NCI-H128 (cell line): ENCODE results near the gene TBXT.
"Not testable (repeated sequence)": the region's sequence is repeated elsewhere in the genome, so short reads cannot be mapped to it uniquely, and the experiment has no call there.

Source experiments
- DNase-seq: peaks from one replicate; lab custom pipeline; 2025; ENCODE audit not compliant: unreplicated experiment; lab: John Stamatoyannopoulos, UW

The TBXT gene, protein sequence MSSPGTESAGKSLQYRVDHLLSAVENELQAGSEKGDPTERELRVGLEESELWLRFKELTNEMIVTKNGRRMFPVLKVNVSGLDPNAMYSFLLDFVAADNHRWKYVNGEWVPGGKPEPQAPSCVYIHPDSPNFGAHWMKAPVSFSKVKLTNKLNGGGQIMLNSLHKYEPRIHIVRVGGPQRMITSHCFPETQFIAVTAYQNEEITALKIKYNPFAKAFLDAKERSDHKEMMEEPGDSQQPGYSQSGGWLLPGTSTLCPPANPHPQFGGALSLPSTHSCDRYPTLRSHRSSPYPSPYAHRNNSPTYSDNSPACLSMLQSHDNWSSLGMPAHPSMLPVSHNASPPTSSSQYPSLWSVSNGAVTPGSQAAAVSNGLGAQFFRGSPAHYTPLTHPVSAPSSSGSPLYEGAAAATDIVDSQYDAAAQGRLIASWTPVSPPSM

GRCh38 chr6:166167801-166168615, at the start of gene TBXT:
TBXT (minus strand) TSS chr6:166167851; CDS start chr6:166167591, 260 bp downstream.
- DNase-seq: peak; percentile 18

DNA sequence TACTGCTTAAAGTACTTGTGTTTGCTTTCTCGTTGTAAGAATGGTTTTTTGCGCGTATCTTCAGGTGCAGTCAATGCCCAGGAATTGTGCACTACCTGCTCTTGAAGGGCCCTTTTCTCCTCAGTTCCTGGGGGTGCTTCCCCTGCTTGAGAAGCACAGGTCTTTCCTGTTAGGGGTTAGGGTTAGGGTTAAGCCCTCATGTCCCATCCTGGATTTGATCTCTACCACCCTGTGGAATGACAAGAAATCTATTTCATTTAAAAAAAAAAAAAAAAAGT, 39.6 kb upstream of the TBXT start:
- DNase-seq: no peak

DNA sequence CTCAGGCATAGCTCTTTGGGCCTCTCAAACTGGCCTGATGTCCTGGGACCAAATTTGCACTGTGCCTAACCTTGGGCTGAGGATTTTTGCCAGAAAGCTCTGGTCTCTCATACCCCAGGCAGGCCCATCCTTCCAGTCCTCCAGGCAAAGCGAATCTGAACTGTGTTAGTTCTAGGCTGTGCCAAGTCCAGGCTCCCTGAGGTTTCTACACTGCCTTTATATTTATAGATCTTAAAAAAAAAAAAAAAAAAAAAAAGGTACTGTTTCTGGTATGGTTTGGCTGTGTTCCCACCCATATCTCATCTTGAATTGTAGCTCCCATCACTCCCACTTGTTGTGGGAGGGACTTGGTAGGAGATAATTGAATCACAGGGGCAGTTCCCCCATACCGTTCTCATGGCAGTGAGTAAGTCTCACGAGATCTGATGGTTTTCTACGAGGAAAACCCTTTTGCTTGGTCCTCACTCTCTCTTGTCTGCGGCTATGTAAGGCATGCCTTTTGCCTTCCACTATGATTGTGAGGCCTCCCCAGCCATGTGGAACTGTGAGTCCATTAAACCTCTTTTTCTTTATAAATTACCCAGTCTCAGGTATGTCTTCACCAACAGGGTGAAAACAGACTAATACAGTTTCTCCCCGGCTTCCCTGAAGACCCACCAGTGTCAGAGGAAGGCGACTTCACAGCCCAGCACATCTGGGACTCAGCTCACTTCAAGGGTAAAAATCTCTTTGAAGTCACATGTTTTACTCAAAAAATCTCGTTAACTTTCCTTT, 39.0 kb upstream of the TBXT start:
- DNase-seq: no peak

DNA sequence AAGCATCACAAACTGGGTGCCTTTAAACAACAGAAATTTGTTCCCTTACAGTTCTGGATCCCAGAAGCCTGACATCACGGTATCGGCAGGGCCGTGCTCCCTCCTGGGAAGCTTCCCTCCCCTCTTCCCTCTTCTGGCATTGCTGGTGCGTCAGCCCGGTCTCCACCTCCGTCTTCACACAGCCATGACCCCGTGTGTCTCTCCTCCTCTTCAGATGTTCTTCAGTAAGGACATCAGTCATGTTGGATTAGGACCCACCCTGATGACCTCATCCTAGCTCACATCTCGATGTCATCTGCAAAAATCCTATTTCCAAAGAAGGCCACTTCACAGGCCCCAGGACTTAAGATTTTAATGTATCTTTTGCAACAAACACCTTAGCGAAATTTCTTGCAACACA, 38.4 kb upstream of the TBXT start:
- DNase-seq: no peak

GRCh38 chr6:166204852-166205650, 37.4 kb upstream of the TBXT start:
- DNase-seq: no peak

DNA sequence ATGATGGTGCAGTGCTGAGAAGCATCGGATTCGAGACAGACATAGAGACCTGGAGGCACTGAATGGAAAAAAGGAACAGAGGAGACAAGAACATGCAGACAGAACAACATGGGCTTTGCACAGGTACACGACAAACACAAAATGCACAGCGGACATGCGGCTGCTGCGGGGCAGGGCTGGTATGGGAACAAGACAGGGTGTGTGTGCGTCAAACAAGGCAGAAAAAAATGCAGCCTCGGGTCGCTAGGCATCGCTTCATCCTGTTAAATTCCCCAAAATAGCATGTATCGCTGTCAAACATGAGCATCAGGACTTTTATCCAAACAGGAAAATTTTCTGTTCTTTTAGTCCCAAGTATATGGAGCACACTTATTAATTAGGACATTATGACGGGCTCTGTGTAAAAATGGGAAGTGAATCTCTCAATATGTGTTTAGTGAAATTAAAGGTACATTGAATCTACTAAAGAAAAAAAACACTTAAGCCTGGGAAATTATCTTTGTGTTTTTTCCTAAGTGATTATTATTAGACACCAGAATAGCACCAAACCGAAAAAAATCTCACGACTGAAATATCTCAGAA, 36.1 kb upstream of the TBXT start:
- DNase-seq: no peak

GRCh38 chr6:166203003-166203640, 35.5 kb upstream of the TBXT start:
- DNase-seq: no peak

DNA sequence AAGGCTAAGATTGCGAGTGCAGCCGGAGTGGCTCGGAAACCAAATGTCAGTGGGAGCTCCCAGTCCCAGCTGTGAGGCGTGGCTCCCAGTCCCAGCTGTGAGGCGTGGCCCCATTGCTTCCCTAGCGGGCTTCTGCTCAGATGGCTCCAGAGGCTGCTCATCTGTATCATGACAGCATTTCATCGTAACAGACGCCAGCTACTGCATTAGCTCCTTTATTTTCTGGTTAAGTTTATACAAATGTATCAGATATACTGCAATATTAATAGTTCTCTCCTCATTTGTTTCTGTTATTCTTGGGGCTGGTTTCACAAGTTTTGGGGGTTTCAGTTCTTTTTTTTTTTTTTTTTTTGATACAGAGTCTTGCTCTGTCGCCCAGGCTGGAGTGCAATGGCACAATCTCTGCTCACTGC, 34.7 kb upstream of the TBXT start:
- no peak for DNase-seq

DNA sequence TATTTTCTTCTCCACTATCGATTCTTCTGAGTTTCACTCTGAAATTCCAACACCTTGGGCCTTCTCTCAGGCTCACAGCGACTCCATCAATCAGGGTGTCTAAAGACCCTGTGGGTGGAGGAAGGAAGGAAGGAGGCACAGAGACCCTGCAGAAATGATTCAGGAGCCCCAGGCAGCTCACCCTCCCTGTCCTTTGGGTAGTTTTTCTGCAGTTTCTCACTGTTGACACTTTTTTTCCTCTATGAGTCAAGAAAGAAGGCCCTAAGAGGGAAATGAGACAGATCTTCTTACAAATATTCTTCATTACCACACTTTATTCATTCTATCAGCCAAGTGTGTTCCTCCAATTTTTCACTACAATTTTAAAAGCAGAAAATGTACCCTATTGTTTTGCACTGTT, 34.2 kb upstream of the TBXT start:
- no peak for DNase-seq

- DNase-seq: no peak
Observed at GRCh38 chr6:166197361-166197760, 29.7 kb upstream of the TBXT start.

GRCh38 chr6:166195860-166196238, 28.2 kb upstream of the TBXT start:
- no peak for DNase-seq

GRCh38 chr6:166194914-166195859, 27.5 kb upstream of the TBXT start:
- no peak for DNase-seq

DNA sequence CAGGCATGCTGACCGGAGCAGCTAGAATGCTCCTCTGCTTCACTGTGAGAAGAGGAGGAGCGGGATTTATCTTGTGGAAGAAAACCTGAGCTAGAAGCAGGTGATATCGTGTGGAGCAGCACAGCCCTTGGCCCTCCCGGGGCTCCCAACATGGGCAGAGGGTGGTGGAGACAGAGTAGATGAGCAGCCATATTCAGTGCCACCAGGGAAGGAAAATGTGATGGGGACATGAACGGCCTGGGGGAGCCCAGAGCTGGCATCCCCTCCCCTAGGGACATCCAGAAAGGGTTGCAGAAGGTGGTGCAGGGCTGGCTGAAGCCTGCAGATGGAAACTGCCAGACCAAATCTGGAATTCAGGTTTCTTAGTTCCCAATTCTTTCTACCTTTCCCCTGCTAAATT, 24.9 kb upstream of the TBXT start:
- no peak for DNase-seq

DNA sequence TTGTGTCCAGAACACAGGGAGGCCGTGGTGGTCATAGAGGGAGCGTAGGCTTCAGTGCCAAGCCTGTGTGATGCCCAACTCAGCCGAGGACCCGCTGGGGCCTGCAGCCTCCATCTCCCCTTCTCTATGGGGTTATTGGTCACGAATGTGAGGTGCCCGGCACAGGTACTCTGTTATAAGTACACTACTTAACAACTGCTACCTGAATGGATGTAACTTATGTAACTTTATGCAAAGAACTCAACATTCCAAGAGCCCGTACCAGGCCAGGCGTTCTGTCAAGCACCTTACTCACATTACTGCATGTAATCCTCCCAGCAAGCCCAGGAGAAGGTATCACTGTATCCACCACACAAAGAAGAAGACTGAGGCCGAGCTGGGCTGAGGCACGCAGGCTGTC, 24.5 kb upstream of the TBXT start:
- no peak for DNase-seq

- no peak for DNase-seq
Observed at GRCh38 chr6:166179704-166180103, 12.1 kb upstream of the TBXT start.

DNA sequence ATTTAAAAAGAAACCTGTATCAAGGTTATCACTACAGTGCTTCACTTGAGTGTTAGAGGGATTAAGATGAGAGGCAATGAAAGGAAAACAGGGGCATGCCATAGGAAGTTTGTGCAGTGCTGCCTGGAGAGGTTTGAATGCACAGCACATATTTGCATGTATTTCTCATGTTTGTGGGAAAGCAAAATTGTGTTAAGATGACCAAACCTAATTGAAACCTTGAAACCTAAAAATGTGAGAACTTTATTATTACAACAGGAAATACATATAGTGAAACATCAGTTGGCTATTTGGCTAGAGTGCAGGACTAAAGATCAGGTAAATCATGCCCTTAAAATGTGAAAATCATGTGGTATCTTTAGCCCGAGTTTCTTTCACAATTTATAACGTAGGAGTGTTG, 8.5 kb upstream of the TBXT start:
- no peak for DNase-seq

- DNase-seq: not testable (repeated sequence)
Observed at GRCh38 chr6:166175093-166175492, 7.4 kb upstream of the TBXT start.

DNA sequence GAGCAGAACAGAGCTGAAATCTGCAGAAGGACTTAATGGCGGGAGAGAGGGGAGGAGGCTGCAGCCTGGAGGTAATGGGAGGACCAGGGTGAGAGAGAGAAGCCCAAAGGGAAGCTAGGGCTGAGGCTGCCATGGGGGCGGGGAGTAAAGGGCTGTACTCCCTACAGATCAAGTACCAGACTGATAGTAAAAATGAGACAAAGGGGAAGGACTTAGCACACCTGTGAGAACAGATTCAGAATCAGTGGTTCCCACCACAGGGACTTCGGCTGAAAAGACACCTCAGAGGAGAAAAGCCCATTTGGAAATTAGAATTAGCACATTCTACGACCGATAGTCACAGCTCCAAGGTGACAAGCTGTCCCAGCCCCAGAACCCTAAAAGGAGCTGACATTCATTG, 6.4 kb upstream of the TBXT start:
- no peak for DNase-seq
